GM13976 (cell line): ENCODE measurements around the gene PANX2.

Experiments
- DNase-seq: peaks from one replicate; pipeline ENCODE4 v3.0.0; 2012; ENCODE audit warnings: low spot score
- CTCF ChIP-seq: IDR thresholded peaks from 2 replicates; pipeline ENCODE4 v1.5.1; 2012; ENCODE audit warnings: borderline replicate concordance, mild to moderate bottlenecking; ENCODE audit not compliant: insufficient read depth; ENCODE audit errors: extremely low read depth, missing control alignments, control extremely low read depth
- in situ Hi-C: fragments of 300-500 bp; cut with MboI; formaldehyde crosslinking; loops from one replicate; pipeline ENCODE4 v1.12.0; 2022; ENCODE audit warnings: low sequenced_read_pairs, mixed read lengths, inconsistent platforms; ENCODE audit not compliant: unreplicated experiment

PANX2 gene

GRCh38 chr22:50179937-50180726, 9.6 kb downstream of the PANX2 start:
- TF ChIP-seq CTCF: no peak
- DNase-seq: no peak
- in situ Hi-C loops: no loop called here

GRCh38 chr22:50180727-50181521, 10.4 kb downstream of the PANX2 start:
- no peak for TF ChIP-seq CTCF
- DNase-seq: no peak
- in situ Hi-C loops: no loop called here

GRCh38 chr22:50182176-50183081, 11.9 kb downstream of the PANX2 start:
- in situ Hi-C loops: no loop called here
- DNase-seq: no peak
- no peak for TF ChIP-seq CTCF

GRCh38 chr22:50183141-50183971, 12.8 kb downstream of the PANX2 start:
- TF ChIP-seq CTCF: no peak
- DNase-seq: no peak
- in situ Hi-C loops: no loop called here

- in situ Hi-C loops: no loop called here
- no peak for TF ChIP-seq CTCF
- DNase-seq: no peak
Observed at GRCh38 chr22:50184004-50184901, 13.7 kb downstream of the PANX2 start.
